Measurements from ENCODE around the gene CTNNA2. TPM values are rescaled to one million over a fixed set of nuclear protein-coding genes. Genes with fewer than 3 reads are reported as not detected.

The CTNNA2 gene
- total and polyA plus RNA-seq, 2 of the 8 experiments (the other 6 are each of a cell fraction or from before 2014, with no cell fraction given), result 3.9 to 9.0 TPM

DNA sequence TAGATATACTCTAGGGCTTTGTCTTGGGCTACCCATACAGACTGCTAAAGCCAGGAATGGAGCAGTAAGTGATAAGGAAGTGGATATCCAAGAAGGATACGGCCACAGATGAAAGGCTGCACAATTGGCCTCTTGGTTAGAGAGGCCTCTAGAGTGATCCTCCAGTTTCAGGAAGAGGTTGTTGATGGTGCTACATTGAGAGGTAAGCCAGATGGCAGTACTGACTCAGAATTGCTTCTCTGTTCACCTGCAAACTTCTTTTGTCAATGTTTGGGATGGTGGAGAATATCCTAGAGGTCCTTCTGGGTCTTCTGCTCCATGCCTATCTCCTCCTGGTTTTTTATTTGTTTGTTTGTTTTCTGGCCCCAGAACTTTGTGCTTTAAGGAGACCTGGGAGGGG is 1018.5 kb downstream of the CTNNA2 start (continued):
- TF ChIP-seq, protein P1, sequence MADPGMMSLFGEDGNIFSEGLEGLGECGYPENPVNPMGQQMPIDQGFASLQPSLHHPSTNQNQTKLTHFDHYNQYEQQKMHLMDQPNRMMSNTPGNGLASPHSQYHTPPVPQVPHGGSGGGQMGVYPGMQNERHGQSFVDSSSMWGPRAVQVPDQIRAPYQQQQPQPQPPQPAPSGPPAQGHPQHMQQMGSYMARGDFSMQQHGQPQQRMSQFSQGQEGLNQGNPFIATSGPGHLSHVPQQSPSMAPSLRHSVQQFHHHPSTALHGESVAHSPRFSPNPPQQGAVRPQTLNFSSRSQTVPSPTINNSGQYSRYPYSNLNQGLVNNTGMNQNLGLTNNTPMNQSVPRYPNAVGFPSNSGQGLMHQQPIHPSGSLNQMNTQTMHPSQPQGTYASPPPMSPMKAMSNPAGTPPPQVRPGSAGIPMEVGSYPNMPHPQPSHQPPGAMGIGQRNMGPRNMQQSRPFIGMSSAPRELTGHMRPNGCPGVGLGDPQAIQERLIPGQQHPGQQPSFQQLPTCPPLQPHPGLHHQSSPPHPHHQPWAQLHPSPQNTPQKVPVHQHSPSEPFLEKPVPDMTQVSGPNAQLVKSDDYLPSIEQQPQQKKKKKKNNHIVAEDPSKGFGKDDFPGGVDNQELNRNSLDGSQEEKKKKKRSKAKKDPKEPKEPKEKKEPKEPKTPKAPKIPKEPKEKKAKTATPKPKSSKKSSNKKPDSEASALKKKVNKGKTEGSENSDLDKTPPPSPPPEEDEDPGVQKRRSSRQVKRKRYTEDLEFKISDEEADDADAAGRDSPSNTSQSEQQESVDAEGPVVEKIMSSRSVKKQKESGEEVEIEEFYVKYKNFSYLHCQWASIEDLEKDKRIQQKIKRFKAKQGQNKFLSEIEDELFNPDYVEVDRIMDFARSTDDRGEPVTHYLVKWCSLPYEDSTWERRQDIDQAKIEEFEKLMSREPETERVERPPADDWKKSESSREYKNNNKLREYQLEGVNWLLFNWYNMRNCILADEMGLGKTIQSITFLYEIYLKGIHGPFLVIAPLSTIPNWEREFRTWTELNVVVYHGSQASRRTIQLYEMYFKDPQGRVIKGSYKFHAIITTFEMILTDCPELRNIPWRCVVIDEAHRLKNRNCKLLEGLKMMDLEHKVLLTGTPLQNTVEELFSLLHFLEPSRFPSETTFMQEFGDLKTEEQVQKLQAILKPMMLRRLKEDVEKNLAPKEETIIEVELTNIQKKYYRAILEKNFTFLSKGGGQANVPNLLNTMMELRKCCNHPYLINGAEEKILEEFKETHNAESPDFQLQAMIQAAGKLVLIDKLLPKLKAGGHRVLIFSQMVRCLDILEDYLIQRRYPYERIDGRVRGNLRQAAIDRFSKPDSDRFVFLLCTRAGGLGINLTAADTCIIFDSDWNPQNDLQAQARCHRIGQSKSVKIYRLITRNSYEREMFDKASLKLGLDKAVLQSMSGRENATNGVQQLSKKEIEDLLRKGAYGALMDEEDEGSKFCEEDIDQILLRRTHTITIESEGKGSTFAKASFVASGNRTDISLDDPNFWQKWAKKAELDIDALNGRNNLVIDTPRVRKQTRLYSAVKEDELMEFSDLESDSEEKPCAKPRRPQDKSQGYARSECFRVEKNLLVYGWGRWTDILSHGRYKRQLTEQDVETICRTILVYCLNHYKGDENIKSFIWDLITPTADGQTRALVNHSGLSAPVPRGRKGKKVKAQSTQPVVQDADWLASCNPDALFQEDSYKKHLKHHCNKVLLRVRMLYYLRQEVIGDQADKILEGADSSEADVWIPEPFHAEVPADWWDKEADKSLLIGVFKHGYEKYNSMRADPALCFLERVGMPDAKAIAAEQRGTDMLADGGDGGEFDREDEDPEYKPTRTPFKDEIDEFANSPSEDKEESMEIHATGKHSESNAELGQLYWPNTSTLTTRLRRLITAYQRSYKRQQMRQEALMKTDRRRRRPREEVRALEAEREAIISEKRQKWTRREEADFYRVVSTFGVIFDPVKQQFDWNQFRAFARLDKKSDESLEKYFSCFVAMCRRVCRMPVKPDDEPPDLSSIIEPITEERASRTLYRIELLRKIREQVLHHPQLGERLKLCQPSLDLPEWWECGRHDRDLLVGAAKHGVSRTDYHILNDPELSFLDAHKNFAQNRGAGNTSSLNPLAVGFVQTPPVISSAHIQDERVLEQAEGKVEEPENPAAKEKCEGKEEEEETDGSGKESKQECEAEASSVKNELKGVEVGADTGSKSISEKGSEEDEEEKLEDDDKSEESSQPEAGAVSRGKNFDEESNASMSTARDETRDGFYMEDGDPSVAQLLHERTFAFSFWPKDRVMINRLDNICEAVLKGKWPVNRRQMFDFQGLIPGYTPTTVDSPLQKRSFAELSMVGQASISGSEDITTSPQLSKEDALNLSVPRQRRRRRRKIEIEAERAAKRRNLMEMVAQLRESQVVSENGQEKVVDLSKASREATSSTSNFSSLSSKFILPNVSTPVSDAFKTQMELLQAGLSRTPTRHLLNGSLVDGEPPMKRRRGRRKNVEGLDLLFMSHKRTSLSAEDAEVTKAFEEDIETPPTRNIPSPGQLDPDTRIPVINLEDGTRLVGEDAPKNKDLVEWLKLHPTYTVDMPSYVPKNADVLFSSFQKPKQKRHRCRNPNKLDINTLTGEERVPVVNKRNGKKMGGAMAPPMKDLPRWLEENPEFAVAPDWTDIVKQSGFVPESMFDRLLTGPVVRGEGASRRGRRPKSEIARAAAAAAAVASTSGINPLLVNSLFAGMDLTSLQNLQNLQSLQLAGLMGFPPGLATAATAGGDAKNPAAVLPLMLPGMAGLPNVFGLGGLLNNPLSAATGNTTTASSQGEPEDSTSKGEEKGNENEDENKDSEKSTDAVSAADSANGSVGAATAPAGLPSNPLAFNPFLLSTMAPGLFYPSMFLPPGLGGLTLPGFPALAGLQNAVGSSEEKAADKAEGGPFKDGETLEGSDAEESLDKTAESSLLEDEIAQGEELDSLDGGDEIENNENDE (IDR thresholded peaks at IDR 0.05; ENCODE audit: insufficient replicate concordance, low read length), result no peak
- TF ChIP-seq RAD21 (IDR thresholded peaks at IDR 0.05 in 1 of 2, conservative IDR thresholded peaks at IDR 0.05 in 1 of 2; ENCODE audit: low read depth in 2 of 2, low read length in 2 of 2) (peak; percentile 35 to 49; a peak in 3 of 4 replicates), TAF1 (IDR thresholded peaks at IDR 0.05; ENCODE audit: low read depth, low read length) (no peak), CBX5 (IDR thresholded peaks at IDR 0.05; ENCODE audit: low read depth, low read length) (no peak), CTCF (IDR thresholded peaks at IDR 0.05; ENCODE audit: control extremely low read depth in 1 of 3, insufficient read depth in 1 of 3, low read depth in 1 of 3, low read length in 3 of 3) (peak in 1 of 3 experiments; percentile 16; a peak in 1 of 4 replicates)

All from H1 (cell line).